COR-L47 (cell line): ENCODE data around the gene IL18R1.

Experiments used
- DNase-seq: peaks from one replicate; lab custom pipeline; 2025; lab: John Stamatoyannopoulos, UW

Gene IL18R1

DNA sequence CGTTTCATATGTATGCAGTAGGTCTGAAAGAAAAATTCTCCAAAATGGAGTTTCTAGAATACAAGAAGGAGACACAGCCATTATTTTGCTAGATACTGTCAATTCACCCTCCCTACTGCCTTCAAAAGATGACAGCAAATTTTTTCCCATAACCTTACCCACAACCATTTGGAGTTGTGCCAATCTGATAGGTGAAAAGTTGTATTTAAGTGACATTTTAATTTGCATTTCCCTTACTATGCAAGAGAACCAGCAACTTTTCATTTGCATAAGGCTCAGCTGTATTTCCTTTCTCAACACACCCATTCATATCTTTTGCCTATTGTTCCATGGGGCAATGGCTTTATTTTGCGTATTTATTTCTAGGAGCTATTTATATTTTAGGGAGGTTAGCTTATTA lies 36.0 kb downstream of the IL18R1 start:
- DNase-seq = no peak

DNA sequence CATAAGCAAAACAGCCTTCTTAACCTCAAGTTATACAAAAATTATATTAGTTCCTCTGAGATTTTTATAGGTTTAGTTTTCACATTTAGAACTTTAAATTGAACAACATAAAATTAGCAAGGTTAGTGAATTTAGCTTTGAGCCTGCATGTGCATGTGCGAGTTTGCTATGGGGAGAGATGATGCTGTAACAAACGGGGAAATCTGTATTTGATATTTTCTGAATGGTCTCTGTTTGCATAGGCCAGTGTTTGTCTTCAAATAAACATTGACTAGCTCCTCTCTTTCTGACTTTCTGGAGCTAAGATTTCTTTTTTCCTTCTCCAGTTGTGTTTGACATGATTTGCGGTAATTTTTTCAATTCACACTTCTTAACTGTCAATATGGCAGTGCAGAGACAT lies 36.5 kb downstream of the IL18R1 start:
- no peak for DNase-seq

DNA sequence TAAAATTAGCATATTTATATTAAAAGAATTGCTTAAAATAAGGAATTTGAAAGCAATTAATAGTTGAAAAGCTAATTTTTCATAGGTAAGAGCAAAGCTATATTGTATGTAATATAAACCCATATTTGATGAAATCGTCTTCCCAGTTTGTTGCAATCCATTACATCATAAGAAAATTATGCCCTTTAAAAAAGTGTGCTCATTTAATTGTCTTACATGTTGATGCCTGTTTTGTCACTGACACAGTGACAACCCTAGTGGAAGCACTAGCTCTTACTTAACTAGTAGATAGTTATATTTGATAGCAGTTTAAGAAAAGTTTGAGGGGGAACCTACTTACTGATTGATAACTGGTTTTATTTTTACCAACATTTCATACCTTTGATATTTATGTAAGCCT lies 37.3 kb downstream of the IL18R1 start:
- no peak for DNase-seq

DNA sequence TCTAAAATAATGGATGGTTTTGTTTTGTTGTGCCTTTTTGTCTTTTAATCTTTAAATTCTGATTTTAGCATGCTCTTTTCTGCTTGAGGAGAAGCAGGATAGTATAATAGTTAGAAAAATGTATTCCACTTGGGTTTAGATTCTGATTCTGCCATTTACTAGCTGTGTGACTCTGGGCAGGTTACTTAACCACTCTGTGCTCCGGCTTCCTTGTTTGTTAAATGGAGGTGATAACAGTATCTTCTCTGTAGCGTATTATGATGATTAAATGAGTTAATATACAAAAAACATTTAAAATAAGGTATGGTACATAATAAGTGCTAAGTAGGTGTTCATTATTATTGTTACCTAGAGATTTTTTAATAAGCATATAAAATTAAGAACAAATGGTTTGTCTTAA lies 40.4 kb downstream of the IL18R1 start:
- DNase-seq = no peak

DNA sequence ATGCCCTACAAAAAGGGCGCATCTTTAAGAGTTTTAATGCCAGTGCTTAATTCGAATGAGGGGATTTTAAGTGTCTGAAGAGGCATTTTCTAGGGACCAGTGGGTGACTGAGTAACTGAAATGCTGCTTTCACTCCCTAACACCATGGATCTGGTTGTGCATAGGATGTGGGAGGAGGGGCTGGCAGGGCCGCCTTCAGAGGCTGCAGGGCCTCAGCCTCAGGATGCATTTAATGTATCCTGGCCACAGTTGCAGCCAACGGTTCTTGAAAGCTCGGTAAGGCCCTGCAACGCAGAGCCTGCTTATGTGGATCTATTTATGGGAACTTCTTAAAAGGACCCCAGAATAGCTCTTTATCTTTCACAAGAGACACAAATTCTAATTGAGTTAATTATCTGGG lies 41.6 kb downstream of the IL18R1 start:
- DNase-seq = no peak

DNA sequence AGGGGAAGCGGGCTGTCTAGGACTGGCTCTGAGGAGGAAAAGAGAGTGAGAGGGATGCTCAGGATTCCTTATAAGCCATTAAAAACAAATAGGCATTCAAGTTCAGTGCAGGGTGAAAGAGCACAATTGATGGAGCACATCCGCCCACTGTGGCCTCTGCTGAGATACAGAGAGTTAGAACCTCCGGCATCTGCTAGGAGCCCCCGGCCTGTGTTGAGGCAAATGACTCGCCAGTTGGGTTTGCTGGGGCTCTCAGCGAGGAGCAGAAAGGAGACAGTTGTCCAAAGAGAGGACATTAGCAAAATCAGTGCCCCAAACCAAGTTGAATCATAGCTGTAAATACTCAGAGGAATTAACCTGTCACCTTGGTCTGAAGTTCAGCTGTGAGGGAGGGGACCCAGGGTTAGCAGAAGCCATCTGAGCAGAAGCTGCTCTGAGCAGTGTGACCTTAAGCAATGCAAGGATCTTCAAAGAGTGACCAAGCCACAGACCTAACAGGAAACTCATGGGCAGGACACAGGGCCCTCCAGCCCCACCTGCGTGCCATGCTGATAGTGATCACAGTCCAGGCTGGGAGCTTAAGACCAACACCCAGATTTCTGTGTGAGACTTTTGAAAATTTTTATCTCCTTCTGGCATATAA lies 44.0 kb downstream of the IL18R1 start:
- DNase-seq = no peak

DNA sequence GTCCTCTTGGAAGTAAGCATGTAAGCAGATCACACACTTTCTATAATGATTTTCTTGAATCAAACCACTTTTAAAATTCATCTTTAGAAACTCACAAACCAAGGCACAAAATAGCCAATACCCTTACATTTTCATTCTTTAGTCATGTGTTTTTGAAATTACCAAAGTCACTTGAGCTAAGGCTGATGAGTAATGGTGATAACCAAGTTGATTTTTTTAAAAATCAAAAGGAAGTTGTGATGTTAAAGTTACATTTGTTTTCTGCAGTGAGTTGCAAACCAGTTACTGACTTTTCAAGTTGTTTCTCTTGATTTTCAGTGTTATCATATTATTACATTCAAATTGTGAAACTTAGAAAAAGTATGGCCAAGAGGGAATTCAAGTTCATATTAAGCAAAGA lies 45.9 kb downstream of the IL18R1 start:
- DNase-seq = no peak

DNA sequence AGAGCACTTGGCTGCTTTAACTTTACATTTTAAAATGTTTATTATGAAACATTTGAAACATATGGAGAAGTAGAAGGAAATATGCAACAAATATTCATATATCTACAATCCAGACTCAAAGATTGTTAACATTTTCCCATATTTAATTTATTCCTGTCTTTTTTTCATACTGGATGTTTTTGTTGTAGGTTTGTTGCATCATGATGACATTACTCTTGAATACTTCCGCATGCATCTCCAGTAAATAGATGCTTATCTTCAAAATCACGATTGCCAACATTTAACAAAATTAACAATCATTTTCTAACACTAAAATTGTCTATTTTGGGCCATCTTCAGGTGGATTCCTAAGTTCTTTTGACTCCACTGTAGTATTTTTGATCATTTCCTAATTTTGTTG lies 46.3 kb downstream of the IL18R1 start:
- DNase-seq = no peak

DNA sequence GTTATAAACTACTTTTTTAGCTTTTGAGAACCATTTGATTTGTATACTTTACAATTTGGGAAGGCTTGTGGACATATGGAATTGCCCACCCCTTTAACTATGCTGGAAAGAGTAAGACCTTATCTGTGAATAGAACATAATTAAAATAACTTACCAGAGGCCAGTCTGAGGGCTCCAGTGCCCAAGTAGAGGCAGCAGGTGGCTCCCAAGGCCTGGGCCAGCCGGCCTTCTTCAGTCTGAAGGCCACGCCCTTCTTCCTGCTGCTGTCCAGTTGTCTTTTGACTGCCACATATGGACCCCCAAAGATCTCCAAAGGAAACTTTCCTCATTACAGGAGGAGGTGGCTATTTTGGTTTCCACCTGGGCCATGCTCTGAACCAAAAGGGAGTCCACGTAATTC lies 55.4 kb downstream of the IL18R1 start:
- no peak for DNase-seq

DNA sequence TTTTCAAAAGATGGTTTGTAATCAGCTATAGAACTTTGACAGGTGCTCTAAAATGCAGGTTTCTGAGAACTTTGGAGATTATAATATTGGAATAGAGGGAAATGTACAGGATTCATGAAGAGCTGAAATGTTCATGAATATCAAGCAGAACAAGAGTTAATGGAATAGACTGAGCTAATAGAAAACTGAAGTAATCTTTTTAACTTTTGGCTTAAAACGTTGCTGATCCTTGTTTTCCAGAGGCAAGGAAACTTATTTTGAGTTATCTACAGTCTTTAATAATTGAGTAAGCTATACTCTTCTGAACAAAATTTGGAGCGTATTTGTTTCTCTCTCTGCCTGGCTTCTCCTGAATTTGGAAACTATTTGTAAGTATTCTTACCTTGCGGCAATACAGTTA lies 56.6 kb downstream of the IL18R1 start:
- DNase-seq = no peak

DNA sequence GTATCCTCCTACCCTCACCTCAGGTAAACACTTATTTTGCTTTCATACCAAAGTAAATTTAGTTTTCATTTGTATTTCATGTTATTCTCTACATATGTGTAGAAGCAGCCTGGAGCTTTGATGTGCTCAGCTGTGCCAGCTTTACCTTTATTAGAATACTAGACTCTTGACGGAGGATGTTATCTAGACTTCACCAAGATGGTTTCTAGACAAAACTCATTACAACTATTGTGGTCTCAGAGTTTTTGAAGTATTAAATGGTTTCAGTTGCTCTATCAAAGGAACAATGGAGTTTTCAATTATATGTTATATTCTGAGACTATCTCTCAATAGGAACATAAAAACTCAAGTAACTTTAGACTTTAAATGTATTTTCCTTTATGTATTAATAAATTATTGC lies 62.4 kb downstream of the IL18R1 start:
- DNase-seq = no peak

DNA sequence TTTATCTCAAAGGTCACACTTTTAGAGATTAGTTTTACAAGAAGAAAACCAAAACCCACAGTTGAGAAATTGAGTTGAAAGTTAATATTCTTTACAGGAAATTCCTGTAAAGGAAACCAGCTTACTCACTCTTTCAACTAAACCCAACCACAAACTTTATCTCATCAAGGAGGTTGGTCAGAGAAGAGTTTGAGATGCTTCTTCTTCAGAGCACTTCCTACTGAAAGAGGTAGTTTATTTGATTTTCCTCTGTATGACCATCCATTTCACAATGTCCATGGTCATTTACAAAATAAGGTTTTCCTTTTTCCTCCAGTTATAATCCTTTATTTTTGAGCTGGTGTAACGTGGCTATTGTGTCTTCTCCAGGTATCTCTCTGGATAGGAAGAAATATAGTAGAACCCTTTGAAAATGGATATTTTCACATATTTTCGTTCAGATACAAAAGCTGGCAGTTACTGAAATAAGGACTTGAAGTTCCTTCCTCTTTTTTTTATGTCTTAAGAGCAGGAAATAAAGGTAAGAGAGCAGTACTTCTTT lies 62.9 kb downstream of the IL18R1 start:
- no peak for DNase-seq

DNA sequence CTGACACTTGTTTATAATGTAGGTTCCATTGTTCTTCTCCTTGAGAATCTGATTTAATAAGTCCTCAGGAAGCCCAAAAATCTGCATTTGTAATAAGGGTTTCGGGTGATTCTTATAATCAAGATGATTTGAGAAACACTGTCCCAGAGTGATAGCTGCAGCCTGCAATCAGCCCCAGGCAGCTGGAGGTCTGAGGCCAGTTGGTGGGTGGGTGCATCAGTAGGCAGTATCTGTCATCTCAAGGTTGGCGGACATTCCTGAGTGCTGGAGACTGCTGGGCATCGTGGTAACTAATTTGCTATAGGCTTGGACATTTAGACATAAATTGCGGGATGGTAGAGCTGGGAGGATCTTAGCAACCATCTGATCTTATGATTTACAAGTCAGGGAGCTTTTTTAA lies 64.7 kb downstream of the IL18R1 start:
- DNase-seq = no peak

DNA sequence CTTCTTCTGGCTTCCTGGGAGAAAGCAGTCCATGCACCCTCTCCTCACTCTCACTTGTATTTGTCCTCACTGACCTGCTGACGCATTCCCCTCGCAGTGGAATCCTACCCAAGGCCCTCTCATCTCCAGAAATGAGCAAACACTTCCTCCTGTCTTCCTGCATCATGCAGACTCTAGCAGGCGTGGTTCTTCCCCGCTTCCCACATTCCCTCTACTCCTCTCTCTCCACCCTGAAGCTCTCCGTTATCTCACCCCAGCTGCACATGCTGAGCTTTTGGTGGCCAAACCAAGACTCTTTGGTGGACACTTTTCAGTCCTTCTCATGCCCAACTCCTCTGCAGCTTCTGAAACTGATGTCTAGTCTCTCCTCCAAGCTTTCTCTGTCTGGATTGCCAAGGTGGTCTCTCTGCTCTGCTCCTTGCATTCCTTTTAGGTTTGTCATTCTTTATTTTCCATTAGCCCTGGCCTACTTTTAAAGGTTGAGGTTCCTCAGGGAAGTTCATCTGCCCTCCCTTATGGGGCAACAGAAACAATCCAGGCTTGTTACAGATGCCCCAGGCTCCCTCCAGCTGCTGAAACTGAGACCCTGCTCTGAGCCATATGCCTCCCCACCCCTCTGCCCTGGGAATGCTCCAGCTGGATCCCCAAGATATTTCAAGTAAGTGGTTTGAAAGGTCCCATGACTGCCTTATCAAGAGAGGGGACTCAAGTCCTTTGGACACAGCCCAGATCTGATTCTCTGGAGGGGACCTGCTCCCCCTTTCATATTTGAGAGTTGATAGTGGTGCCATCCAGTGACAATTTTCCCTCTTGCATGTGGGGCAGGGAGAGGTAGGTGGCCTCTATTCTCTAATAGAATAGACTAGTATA lies 66.5 kb downstream of the IL18R1 start:
- DNase-seq = no peak

DNA sequence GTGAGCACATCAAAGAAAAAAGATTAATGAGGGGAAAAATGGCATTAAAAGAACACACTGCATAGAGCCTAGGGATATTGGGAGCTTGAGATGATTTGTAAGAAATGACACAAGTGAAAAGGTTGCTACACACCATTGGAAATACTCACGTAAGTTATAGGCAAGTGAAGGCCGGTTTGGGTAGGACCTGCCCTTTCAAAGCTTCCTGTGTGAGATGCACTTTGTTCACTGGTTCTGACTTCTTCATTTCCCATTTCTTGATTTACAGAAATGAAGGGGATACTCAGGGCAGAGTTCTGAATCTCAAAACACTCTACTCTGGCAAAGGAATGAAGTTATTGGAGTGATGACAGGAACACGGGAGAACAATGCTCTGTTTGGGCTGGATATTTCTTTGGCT lies 67.3 kb downstream of the IL18R1 start, which contains the start of gene IL18RAP:
TSS of gene IL18RAP (plus strand) at position 251 of the 400 bp plus-strand sequence. CDS start at position 369, 118 bp downstream.
- DNase-seq = no peak

DNA sequence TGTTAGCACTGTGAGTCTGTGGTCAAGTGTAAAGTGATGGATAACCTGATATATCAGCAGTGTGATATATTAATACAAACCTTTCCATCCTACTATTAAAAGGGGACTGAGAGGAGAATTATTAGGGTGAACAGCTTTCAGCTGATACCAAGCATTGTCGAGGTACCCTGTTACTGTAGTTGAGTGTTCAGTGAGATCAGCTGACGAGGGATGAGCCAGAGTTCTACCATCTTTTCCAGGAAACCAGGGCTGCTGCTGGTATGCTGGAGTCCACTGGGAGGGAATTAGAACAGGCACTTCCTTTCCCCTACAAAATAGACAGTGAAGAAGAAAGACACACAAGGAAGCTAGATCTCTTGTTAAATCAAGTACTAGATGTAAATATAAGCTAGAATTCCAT lies 67.8 kb downstream of the IL18R1 start:
- DNase-seq = no peak

DNA sequence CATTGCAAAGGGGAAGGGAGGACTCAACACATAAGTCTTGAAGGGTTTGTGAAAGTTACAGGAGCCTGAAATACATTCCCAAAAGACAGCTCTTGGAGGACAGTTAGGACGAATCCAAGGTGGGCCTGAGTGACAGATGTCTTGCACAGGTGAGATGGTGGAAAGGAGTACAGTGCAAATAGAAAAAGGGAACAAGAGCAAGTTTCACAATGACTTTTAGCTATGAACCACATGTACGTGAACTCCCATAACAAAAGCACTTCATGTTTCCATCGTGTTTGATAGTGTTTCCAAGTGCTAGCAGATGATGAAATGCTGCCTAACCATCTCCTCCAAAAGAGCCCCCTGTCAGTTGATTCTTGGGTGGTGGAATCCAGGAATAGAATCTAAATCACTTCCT lies 69.2 kb downstream of the IL18R1 start:
- DNase-seq = no peak

DNA sequence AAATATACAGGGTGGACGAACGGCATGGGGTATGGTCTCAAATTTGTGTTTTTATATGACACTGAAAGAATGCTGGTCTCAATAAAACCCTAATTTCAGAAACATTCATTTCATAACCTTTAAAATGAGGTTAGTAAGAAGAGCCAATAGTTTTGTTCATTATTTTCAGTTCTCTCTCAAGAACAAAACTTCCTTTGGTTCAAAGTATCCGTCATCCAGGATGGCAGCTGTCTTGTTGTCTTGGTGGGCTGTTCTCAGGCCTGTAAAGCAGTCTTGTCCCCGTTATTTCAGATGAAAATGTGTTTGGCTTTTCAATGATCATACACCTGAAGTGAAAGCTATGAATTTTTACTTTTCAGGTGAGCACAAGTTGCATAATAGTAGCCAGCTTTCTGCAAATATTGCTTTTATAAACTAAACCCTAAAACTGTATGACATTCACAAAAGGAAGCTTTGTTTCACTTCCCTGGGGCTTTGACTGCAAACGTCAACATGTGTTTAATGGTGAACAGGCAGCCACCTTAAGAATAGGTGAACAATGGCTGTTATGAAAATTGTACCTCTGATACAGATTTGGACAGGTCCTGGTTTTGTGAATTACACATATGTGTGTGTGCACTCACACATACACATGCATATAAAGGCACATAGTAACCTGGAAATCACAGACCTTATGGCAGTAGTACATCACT lies 70.0 kb downstream of the IL18R1 start:
- no peak for DNase-seq

DNA sequence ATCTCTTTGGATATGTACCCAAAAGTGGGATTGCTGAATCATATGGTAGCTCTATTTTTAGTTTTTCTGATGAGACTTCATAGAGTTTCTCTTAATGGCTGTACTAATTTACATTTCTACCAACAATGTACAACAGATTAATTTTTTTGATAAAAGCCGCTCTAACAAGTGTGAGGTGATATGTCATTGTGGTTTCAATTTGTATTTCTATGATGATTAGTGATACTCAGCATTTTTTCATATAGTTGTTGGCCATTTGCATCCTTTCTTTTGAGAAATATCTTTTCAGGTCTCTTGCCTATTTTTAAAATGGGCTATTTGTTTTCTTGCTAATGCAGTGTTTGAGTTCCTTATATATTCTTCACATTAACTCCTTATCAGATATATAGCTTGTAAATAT lies 71.7 kb downstream of the IL18R1 start:
- no peak for DNase-seq

DNA sequence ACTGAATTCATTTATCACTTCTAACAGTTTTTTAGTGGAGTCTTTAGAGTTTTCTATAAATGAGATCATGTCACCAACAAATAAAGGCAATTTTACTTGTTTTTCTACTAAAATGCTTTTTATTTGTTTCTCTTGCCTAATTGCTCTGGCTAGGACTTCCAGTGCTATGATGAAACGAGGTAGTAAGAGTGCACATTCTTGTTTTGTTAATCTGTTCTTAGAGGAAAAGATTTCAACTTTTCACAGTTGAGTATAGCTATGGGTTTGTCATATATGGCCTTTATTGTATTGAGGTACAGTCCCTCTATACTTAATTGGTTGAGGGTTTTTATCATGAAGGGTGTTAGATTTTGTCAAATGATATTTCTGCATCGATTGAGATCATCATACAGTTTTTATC lies 73.0 kb downstream of the IL18R1 start:
- DNase-seq = no peak

DNA sequence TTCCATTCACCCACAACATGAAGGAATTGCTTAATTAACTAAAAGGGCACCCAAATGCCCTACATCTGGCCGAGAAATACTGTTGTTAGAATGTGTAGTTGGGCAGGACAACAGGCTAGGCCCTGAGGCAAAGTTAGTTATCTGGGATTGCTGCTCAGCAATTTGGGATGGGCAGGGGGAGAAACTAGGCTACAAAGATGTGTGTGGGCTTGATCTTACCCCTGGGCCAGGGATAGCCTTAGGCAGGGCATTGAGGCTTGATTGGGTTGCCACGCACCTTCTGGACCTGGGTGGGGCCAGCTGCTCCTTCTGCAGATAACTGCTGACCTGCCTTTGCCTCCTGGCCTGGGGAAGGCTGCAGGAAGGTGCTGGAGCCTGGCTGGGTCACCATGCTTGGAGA lies 76.8 kb downstream of the IL18R1 start:
- DNase-seq = no peak

DNA sequence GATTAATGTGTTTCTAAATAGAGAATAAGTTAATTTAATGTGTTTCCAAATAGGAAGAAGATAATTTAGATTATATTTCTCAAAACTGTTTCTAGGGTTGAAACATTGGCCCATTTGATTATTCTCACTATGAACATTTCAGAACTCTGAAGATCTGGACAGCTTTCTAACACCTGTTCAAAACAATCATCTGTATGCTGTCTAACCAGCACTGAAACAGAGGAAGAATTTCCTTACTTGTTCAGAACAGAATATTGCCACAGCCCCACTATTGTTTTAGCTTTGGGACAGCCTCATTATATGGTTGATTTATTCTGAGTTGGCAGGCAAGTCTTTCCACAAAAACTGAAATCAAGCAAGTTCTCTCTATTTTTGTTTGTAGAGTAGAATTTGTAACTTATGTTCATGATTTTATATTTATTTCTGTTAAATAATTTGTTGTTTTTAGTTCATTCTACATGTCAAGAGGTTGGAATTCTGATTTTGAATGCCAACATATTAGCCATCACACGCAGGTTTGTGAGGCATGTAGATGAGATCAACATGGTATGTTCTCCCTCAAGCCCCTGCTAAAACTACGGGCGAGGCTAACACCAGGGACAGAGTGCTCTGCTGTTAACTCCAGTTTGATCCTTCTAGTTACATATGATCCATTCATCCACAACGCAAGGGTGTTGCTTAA lies 78.5 kb downstream of the IL18R1 start:
- DNase-seq = no peak
